Activated T-cell treated with anti-CD3 and anti-CD28 coated beads for 24 hours (primary cell): ENCODE results near the gene RABEP1.

ENCODE experiments used
- DNase-seq: peaks from one replicate; pipeline ENCODE4 v3.0.0-alpha.2; 2020; ENCODE audit warnings: low read depth

The RABEP1 gene

GRCh38 chr17:5269241-5269960 is 12.7 kb upstream of the RABEP1 start:
- DNase-seq = no peak

- peak; percentile 16 for DNase-seq
Measured at GRCh38 chr17:5272322-5272721, 9.8 kb upstream of the RABEP1 start.

GRCh38 chr17:5282642-5283217 is 646 bp downstream of the RABEP1 start:
- peak; percentile 32 for DNase-seq

GRCh38 chr17:5283571-5284315 is 1.7 kb downstream of the RABEP1 start:
- DNase-seq = no peak

GRCh38 chr17:5284681-5285080 is 2.6 kb downstream of the RABEP1 start:
- DNase-seq = no peak

GRCh38 chr17:5286846-5287245 is 4.8 kb downstream of the RABEP1 start:
- no peak for DNase-seq

GRCh38 chr17:5291683-5292350 is 9.7 kb downstream of the RABEP1 start:
- DNase-seq = no peak

GRCh38 chr17:5297245-5297644 is 15.2 kb downstream of the RABEP1 start:
- DNase-seq = no peak

- no peak for DNase-seq
Measured at GRCh38 chr17:5299383-5299782, 17.3 kb downstream of the RABEP1 start.

- no peak for DNase-seq
Measured at GRCh38 chr17:5304636-5305035, 22.6 kb downstream of the RABEP1 start.

GRCh38 chr17:5309851-5310250 is 27.8 kb downstream of the RABEP1 start:
- no peak for DNase-seq

- no peak for DNase-seq
Measured at GRCh38 chr17:5325851-5326250, 43.8 kb downstream of the RABEP1 start.

- no peak for DNase-seq
Measured at GRCh38 chr17:5329784-5330557, 47.9 kb downstream of the RABEP1 start.

- DNase-seq = no peak
Measured at GRCh38 chr17:5330981-5331380, 48.9 kb downstream of the RABEP1 start.

- DNase-seq = no peak
Measured at GRCh38 chr17:5331506-5331905, 49.4 kb downstream of the RABEP1 start.

- DNase-seq = no peak
Measured at GRCh38 chr17:5344914-5345313, 62.8 kb downstream of the RABEP1 start.

- DNase-seq = no peak
Measured at GRCh38 chr17:5352681-5353289, 70.7 kb downstream of the RABEP1 start.

- DNase-seq = no peak
Measured at GRCh38 chr17:5354310-5354709, 72.2 kb downstream of the RABEP1 start.

GRCh38 chr17:5354886-5355415 is 72.9 kb downstream of the RABEP1 start:
- no peak for DNase-seq

- no peak for DNase-seq
Measured at GRCh38 chr17:5355421-5356129, 73.5 kb downstream of the RABEP1 start.

GRCh38 chr17:5361426-5361825 is 79.3 kb downstream of the RABEP1 start:
- DNase-seq = no peak
